PC-3 (cell line): ENCODE results near the gene HHIPL2.

Source experiments
- CTCF ChIP-seq: fragments of 300-600 bp; sonication (generic); conservative IDR thresholded peaks from 2 replicates; pipeline ENCODE4 v1.5.1; 2017; ENCODE audit warnings: antibody characterized with exemption, low read depth, mild to moderate bottlenecking, low read length
- EZH2 ChIP-seq: fragments of 300-600 bp; sonication (generic); IDR thresholded peaks from one replicate; pipeline ENCODE4 v1.6.1; 2017; ENCODE audit warnings: antibody characterized with exemption, mild to moderate bottlenecking, low read length; ENCODE audit not compliant: unreplicated experiment

DNA sequence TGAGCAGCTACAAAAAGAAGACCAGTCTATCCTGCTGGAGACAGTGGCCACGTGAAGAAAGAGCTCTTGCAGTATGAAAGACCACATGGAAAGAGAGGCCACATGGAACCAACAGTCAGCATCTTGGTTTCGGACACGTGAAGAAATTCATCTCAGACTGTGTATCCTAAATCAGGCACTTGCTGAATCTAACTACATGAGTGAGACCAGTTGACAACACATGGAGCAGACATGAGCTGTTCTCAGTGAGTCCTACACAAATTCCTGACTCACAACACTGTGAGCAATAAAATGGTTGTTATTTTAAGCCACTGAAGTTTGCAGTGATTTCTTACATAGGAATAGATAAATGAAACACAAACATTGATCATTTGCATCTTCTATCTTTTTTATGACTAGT, 44.3 kb upstream of the HHIPL2 start:
- no peak for TF ChIP-seq CTCF
- TF ChIP-seq EZH2, result no peak
